HepG2 (cell line): Measurements from ENCODE around the gene PLA2G4D. TPM values are rescaled to one million over a fixed set of nuclear protein-coding genes. Genes with fewer than 3 reads are reported as not detected.
A peak's percentile ranks its signal among the peaks of the same experiment; 100 is the strongest.

Experiments
- ATF6 ChIP-seq: sonication (generic); formaldehyde crosslinking; conservative IDR thresholded peaks from 2 replicates; pipeline ENCODE4 v1.4.0; 2020; ENCODE audit warnings: missing genetic modification reagents
- CEBPG ChIP-seq: IDR thresholded peaks from 2 replicates; pipeline ENCODE4 v1.6.1; 2016
- CHCHD3 ChIP-seq: sonication (generic); formaldehyde crosslinking; IDR thresholded peaks from 2 replicates; pipeline ENCODE4 v1.8.0; 2022; ENCODE audit warnings: mild to moderate bottlenecking, missing genetic modification reagents, moderate library complexity
- CTCF ChIP-seq: sonication (generic); formaldehyde crosslinking; IDR thresholded peaks from 2 replicates; pipeline ENCODE4 v1.5.0; 2020; ENCODE audit warnings: mild to moderate bottlenecking, missing genetic modification reagents, moderate library complexity
- GFI1 ChIP-seq: sonication (generic); formaldehyde crosslinking; IDR thresholded peaks from 2 replicates; pipeline ENCODE4 v1.5.0; 2020; ENCODE audit warnings: missing genetic modification reagents, mild to moderate bottlenecking, borderline replicate concordance
- HDAC2 ChIP-seq: sonication (generic); formaldehyde crosslinking; IDR thresholded peaks from 2 replicates; pipeline ENCODE4 v1.4.0; 2020; ENCODE audit warnings: missing genetic modification reagents
- HMGXB4 ChIP-seq, 2 experiments: sonication (generic) in 1 of 2; formaldehyde crosslinking in 1 of 2; IDR thresholded peaks; 2 replicates each; pipeline versions ENCODE4 v1.4.0 to v1.6.1; 2018 to 2020; ENCODE audit warnings: missing genetic modification reagents in 2 of 2, borderline replicate concordance in 1 of 2, low read depth in 1 of 2, mild to moderate bottlenecking in 1 of 2, missing biosample characterization in 1 of 2
- KDM4B ChIP-seq: sonication (generic); formaldehyde crosslinking; IDR thresholded peaks from 2 replicates; pipeline ENCODE4 v1.4.0; 2020; ENCODE audit warnings: missing genetic modification reagents
- KLF13 ChIP-seq: sonication (generic); formaldehyde crosslinking; IDR thresholded peaks from 2 replicates; pipeline ENCODE4 v1.4.0; 2020; ENCODE audit warnings: mild to moderate bottlenecking, missing genetic modification reagents
- RBM39 ChIP-seq: fragments of 200-400 bp; formaldehyde crosslinking; IDR thresholded peaks from one replicate; pipeline ENCODE4 v1.6.1; 2018; ENCODE audit warnings: antibody characterized with exemption, mild to moderate bottlenecking, low read depth, low read length; ENCODE audit not compliant: poor library complexity, severe bottlenecking
- SIX4 ChIP-seq: sonication (generic); formaldehyde crosslinking; IDR thresholded peaks from 2 replicates; pipeline ENCODE4 v1.4.0; 2020; ENCODE audit warnings: missing genetic modification reagents
- SOX5 ChIP-seq: IDR thresholded peaks from 2 replicates; pipeline ENCODE4 v1.6.1; 2016; ENCODE audit warnings: borderline replicate concordance
- ZBTB10 ChIP-seq: sonication (generic); formaldehyde crosslinking; IDR thresholded peaks from 2 replicates; pipeline ENCODE4 v1.4.0; 2020; ENCODE audit warnings: missing genetic modification reagents, borderline replicate concordance
- ZBTB34 ChIP-seq: sonication (generic); formaldehyde crosslinking; IDR thresholded peaks from 2 replicates; pipeline ENCODE4 v1.8.0; 2022; ENCODE audit warnings: mild to moderate bottlenecking, missing genetic modification reagents
- ZFP90 ChIP-seq: sonication (generic); formaldehyde crosslinking; IDR thresholded peaks from 2 replicates; pipeline ENCODE4 v1.8.0; 2022; ENCODE audit warnings: missing genetic modification reagents, mild to moderate bottlenecking, inconsistent platforms, borderline replicate concordance
- ZNF30 ChIP-seq: sonication (generic); formaldehyde crosslinking; IDR thresholded peaks from 2 replicates; pipeline ENCODE4 v1.5.0; 2020; ENCODE audit warnings: mild to moderate bottlenecking, missing genetic modification reagents
- ZNF451 ChIP-seq: sonication (generic); formaldehyde crosslinking; IDR thresholded peaks from 2 replicates; pipeline ENCODE4 v1.5.0; 2020; ENCODE audit warnings: mild to moderate bottlenecking, missing genetic modification reagents
- ZNF513 ChIP-seq: sonication (generic); formaldehyde crosslinking; conservative IDR thresholded peaks from 2 replicates; pipeline ENCODE4 v1.5.0; 2020; ENCODE audit warnings: missing genetic modification reagents
- ZNF816 ChIP-seq: sonication (generic); formaldehyde crosslinking; IDR thresholded peaks from 2 replicates; pipeline ENCODE4 v1.8.0; 2022; ENCODE audit warnings: missing genetic modification reagents, mild to moderate bottlenecking, borderline replicate concordance
- polyA plus RNA-seq, 8 experiments: library from polyadenylated mRNA; depleted of rRNA in 3 of 8; stranded (reverse) in 7 of 8; unstranded in 1 of 8; fragments of >200 nt; fragmentation: Illumina TruSeq in 4 of 8; extraction: Trizol in 4 of 8; gene quantifications; 2 replicates each; pipeline versions ENCODE4 v1.2.1 to v1.2.3, GENCODE V29; 2011 to 2016; ENCODE audit warnings: low read depth in 4 of 8, missing spikeins in 1 of 8, mixed read lengths in 1 of 8; ENCODE audit not compliant: insufficient read depth in 1 of 8
- total RNA-seq, 5 experiments: library from RNA; depleted of rRNA; stranded (reverse); fragments of >200 nt; fragmentation: Illumina TruSeq; extraction: Trizol; gene quantifications; 2 replicates each; pipeline ENCODE4 v1.2.3, GENCODE V29; 2016; ENCODE audit warnings: low read depth in 1 of 5

The PLA2G4D gene
- total and polyA plus RNA-seq, 2 of the 13 experiments (the other 11 are each of a cell fraction or from before 2014, with no cell fraction given): 0.04 to 0.21 TPM

GRCh38 chr15:42065033-42065432 is 29.3 kb downstream of the PLA2G4D start (continued):
- TF ChIP-seq ZBTB10 (CRISPR knock-in tag) (no peak), GFI1 (CRISPR knock-in tag) (no peak), KLF13 (CRISPR knock-in tag) (no peak), ZNF816 (CRISPR knock-in tag) (no peak), ATF6 (no peak), CEBPG (CRISPR knock-in tag) (no peak), ZNF513 (no peak), SOX5 (CRISPR knock-in tag) (peak; percentile 47; the same call in 1 of the 2 replicates), ZNF30 (CRISPR knock-in tag) (no peak), ZFP90 (CRISPR knock-in tag) (no peak), CTCF (CRISPR knock-in tag) (no peak), ZBTB34 (CRISPR knock-in tag) (0 out of 2 replicates have a peak, but pooled peaks have one; percentile 48), KDM4B (CRISPR knock-in tag) (no peak), RBM39 (no peak), CHCHD3 (CRISPR knock-in tag) (no peak), SIX4 (CRISPR knock-in tag) (no peak), HDAC2 (CRISPR knock-in tag) (peak; percentile 65; the same call in 1 of the 2 replicates), ZNF451 (no peak), HMGXB4 (CRISPR knock-in tag; IDR thresholded peaks at IDR 0.05; ENCODE audit: borderline replicate concordance in 1 of 2, low read depth in 1 of 2) (peak in 1 of 2 experiments; percentile 25; a peak in 1 of 4 replicates)
